Measurements from ENCODE around the gene PTPRA.

The PTPRA gene

DNA sequence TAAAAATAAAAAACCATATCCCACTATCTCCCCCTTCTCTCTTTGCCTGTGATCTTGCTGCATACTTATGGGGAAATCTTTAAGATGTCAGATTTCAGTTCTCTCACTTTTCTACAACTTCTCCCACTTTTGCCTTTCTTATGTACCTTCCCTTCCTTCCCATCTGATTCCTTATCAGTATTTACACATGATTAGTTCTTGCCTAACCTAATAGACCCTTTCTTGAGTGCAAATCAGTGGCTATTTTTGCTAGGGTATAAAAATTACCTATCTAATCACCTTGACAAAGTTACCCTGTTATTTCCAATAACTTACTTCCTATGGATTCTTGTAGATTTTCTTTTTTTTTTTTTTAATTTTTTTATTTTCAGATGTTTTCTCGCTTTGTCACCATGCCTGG lies 75.7 kb downstream of the PTPRA start:
- H3K36me3 ChIP-seq (ENCODE audit: insufficient read depth, low read depth, low read length): peaks cover 9% of the 10 kb centered on the region; the same call in 1 of the 2 replicates
- peaks cover 7% of the 10 kb centered on the region; the same call in 1 of the 2 replicates for H3K4me1 ChIP-seq (ENCODE audit: insufficient read depth, low read length)
- no peak overlapping the region for H3K27ac ChIP-seq (ENCODE audit: low read length)
- no peak overlapping the region for H3K4me3 ChIP-seq (ENCODE audit: low read length)
- no peaks in the 10 kb centered on the region for H3K9me3 ChIP-seq (ENCODE audit: insufficient read depth, low read depth, low read length)
- H3K27me3 ChIP-seq (ENCODE audit: insufficient read depth, low read length): no peaks in the 10 kb centered on the region
- no peak overlapping the region for H3K9ac ChIP-seq (ENCODE audit: low read depth, low read length)

DNA sequence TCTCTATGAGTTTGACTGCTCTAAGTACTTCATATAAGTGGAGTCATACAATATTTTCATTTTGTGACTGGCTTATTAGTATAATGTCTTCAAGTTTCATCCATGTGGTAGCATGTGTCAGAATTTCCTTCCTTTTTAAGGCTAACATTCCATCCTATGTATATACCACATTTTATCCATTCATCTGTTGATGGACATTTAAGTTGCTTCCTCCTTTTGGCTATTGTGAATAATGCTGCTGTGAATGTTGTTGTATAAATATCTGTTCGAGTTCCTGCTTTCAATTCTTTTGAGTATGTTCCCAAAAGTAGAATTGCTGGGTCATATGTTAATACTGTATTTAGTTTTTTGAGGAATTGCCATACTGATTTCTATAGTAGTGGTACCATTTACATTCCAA lies 79.5 kb downstream of the PTPRA start:
- Histone ChIP-seq H3K27me3 (ENCODE audit: insufficient read depth, low read length) (no peaks in the 10 kb centered on the region), H3K4me3 (ENCODE audit: low read length) (no peak overlapping the region), H3K9ac (ENCODE audit: low read depth, low read length) (no peak overlapping the region), H3K27ac (ENCODE audit: low read length) (no peak overlapping the region), H3K9me3 (ENCODE audit: insufficient read depth, low read depth, low read length) (no peaks in the 10 kb centered on the region), H3K4me1 (ENCODE audit: insufficient read depth, low read length) (no peaks in the 10 kb centered on the region), H3K36me3 (ENCODE audit: insufficient read depth, low read depth, low read length) (peaks cover 13% of the 10 kb centered on the region)

DNA sequence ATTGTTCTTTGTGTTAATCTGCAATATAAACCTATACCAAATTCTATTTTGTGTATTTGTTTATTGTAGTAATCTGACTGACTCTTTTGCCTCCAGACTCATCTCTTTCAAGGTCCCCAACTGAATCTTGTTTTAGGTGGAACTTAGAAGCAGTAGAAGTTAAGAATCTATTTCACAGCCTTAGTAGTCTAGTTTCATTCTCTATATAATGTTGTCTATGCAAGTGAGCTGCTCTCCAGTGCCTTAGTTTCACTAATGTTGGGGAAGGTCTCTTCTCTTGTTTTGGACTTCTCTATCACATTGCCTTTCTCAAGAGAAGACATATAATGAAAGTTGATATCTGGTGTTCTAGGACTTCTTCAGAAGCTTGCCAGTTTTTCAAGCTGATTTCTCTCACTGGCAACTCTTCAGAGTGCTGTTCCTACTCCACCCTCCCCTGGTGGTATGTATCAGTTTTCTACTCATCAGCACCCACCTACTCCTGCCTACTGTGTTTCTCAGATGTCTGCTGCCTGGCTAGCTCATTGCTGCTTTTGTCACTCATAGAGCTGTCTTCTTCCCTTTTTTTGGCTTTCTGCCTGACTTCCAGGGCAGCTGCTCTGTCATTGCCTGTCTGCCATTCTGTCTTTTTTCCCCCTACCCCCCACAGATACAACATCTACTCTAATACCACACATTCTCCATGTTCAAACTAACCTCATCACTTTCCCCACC lies 82.1 kb downstream of the PTPRA start:
- no peaks in the 10 kb centered on the region for H3K4me1 ChIP-seq (ENCODE audit: insufficient read depth, low read length)
- no peaks in the 10 kb centered on the region for H3K27me3 ChIP-seq (ENCODE audit: insufficient read depth, low read length)
- no peak overlapping the region for H3K27ac ChIP-seq (ENCODE audit: low read length)
- H3K9ac ChIP-seq (ENCODE audit: low read depth, low read length): no peak overlapping the region
- peaks cover 13% of the 10 kb centered on the region for H3K36me3 ChIP-seq (ENCODE audit: insufficient read depth, low read depth, low read length)
- no peak overlapping the region for H3K4me3 ChIP-seq (ENCODE audit: low read length)
- no peaks in the 10 kb centered on the region for H3K9me3 ChIP-seq (ENCODE audit: insufficient read depth, low read depth, low read length)

DNA sequence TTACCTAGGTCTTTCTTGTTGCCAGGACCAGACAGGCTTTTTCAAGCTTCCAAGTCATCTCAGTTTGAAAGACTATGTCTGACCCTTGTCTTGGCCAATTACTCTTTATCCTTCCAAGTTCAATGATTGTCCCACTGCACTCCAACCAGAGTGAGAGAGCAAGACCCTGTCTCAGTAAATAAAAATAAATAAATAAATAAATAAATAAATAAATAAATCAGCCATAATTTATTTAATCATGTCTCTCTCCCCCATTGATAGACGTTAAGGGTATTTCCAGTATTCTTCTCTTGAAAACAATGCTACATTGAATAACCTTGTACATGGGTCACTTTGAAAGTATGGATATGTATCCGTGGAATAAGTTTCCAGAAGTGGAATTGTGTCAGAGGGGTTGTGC lies 83.2 kb downstream of the PTPRA start:
- Histone ChIP-seq H3K27me3 (ENCODE audit: insufficient read depth, low read length) (no peaks in the 10 kb centered on the region), H3K9me3 (ENCODE audit: insufficient read depth, low read depth, low read length) (no peaks in the 10 kb centered on the region), H3K4me3 (ENCODE audit: low read length) (no peak overlapping the region), H3K27ac (ENCODE audit: low read length) (no peak overlapping the region), H3K9ac (ENCODE audit: low read depth, low read length) (no peak overlapping the region), H3K36me3 (ENCODE audit: insufficient read depth, low read depth, low read length) (peaks cover 5% of the 10 kb centered on the region), H3K4me1 (ENCODE audit: insufficient read depth, low read length) (no peaks in the 10 kb centered on the region)

DNA sequence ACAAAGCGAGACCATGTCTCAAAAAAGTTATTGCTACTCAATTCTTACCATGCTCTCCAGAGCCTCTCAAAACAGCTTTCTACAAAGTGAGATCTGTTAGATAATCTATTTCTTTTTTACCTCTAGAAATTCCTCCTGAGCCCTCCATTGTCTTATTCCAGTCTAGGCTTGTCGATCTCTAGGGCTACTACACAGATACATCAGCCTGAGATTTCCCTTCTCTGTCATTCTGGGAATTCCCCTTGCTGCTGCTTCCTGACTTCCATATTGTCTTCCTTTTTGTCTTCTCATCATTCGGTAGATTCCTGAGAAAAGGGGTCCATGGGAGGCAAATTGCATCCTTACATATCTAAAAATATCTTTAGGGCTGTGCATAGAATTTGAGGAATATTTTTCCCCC lies 94.6 kb downstream of the PTPRA start:
- no peaks in the 10 kb centered on the region for H3K9me3 ChIP-seq (ENCODE audit: insufficient read depth, low read depth, low read length)
- H3K27me3 ChIP-seq (ENCODE audit: insufficient read depth, low read length): no peaks in the 10 kb centered on the region
- H3K36me3 ChIP-seq (ENCODE audit: insufficient read depth, low read depth, low read length): peaks cover 28% of the 10 kb centered on the region
- H3K27ac ChIP-seq (ENCODE audit: low read length): no peak overlapping the region
- H3K4me1 ChIP-seq (ENCODE audit: insufficient read depth, low read length): no peaks in the 10 kb centered on the region
- no peak overlapping the region for H3K9ac ChIP-seq (ENCODE audit: low read depth, low read length)
- H3K4me3 ChIP-seq (ENCODE audit: low read length): no peak overlapping the region

DNA sequence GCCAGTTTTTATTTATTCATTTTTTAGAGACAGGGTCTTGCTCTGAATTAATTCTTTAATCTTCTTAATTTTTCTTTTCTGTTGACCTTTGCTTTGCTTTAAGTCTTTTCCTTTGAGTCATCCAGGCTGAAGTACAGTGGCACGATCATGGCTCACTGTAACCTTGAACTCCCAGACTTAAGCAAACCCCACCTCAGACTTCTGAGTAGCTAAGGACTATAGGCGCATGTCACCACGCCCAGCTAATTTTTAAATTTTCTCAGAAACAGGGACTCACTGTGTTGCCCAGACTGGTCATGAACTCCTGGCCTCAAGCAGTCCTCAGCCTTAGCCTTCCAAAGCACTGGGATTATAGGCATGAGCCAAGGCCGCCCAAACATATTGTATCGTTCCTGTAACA lies 98.8 kb downstream of the PTPRA start:
- Histone ChIP-seq H3K4me3 (ENCODE audit: low read length) (no peak overlapping the region), H3K27ac (ENCODE audit: low read length) (no peak overlapping the region), H3K27me3 (ENCODE audit: insufficient read depth, low read length) (no peaks in the 10 kb centered on the region), H3K36me3 (ENCODE audit: insufficient read depth, low read depth, low read length) (peaks cover 5% of the 10 kb centered on the region; the same call in 1 of the 2 replicates), H3K9me3 (ENCODE audit: insufficient read depth, low read depth, low read length) (no peaks in the 10 kb centered on the region), H3K9ac (ENCODE audit: low read depth, low read length) (no peak overlapping the region), H3K4me1 (ENCODE audit: insufficient read depth, low read length) (no peaks in the 10 kb centered on the region; the same call in 1 of the 2 replicates)

DNA sequence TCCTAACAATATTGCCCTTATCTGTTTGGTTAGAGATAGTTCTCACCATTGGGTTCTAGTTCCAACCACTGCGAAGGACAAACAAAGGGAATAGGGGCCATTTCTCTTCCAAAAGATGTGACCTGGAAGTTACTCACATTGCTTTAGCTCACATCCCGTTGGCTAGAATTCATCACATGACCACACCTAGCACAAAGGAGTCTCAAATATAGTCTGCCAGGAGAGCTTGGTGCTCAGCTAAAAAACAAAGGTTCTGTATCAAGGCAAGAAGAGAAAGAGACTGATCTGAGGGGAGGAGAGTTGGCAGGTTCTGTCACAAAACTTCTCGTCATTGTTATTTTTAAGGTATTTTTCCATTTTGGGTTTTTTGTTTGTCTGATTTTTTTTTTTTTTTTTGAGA lies 100.3 kb downstream of the PTPRA start:
- Histone ChIP-seq H3K4me1 (ENCODE audit: insufficient read depth, low read length) (no peaks in the 10 kb centered on the region; the same call in 1 of the 2 replicates), H3K27ac (ENCODE audit: low read length) (no peak overlapping the region), H3K27me3 (ENCODE audit: insufficient read depth, low read length) (no peaks in the 10 kb centered on the region), H3K4me3 (ENCODE audit: low read length) (no peak overlapping the region), H3K9ac (ENCODE audit: low read depth, low read length) (no peak overlapping the region), H3K9me3 (ENCODE audit: insufficient read depth, low read depth, low read length) (no peaks in the 10 kb centered on the region), H3K36me3 (ENCODE audit: insufficient read depth, low read depth, low read length) (0 out of 2 replicates have a peak, but pooled peaks cover 5% of the 10 kb centered on the region)

DNA sequence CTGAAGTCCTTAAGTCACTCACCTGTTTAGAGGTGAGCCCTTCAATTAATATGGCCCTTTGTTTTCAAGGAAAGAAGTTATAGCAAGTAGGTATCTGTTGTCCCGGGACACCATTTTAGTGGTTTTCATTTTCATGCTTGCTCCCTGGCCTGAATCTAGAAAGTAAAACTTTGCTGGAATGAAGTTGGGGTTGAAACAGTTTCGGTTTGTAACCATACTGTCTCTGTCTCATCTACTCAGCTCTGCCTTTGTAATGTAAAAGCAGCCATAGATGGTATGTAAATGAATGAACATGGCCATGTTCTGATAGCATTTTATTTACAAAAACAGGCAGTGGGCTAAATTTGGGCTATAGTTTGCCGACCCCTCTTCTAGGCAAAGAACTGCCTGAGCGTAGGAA lies 105.2 kb downstream of the PTPRA start:
- Histone ChIP-seq H3K9ac (ENCODE audit: low read depth, low read length) (no peak overlapping the region), H3K36me3 (ENCODE audit: insufficient read depth, low read depth, low read length) (0 out of 2 replicates have a peak, but pooled peaks cover 5% of the 10 kb centered on the region), H3K4me3 (ENCODE audit: low read length) (no peak overlapping the region), H3K4me1 (ENCODE audit: insufficient read depth, low read length) (no peaks in the 10 kb centered on the region), H3K9me3 (ENCODE audit: insufficient read depth, low read depth, low read length) (no peaks in the 10 kb centered on the region), H3K27me3 (ENCODE audit: insufficient read depth, low read length) (no peaks in the 10 kb centered on the region), H3K27ac (ENCODE audit: low read length) (no peak overlapping the region)

DNA sequence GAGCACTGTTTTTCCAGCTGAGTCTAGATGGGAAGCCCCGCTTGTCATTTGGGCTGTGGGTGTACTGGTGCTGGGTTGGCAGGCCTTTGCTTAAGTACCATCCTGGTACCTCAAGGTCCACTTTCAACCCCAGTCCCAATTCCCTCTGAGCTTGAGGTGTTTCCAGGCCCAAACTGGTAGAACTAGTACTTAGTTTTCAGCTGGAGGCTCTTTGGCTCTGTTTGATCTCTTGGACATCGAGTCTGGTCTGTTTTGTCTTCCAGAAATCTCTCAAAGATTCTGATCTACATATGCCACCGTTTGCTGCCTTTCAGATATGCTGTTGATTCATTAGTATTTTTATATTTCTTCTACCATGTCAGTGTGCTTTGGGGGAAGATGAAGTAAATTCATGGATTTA lies 108.4 kb downstream of the PTPRA start:
- Histone ChIP-seq H3K36me3 (ENCODE audit: insufficient read depth, low read depth, low read length) (peaks cover 7% of the 10 kb centered on the region; the same call in 1 of the 2 replicates), H3K4me1 (ENCODE audit: insufficient read depth, low read length) (no peaks in the 10 kb centered on the region), H3K27me3 (ENCODE audit: insufficient read depth, low read length) (no peaks in the 10 kb centered on the region), H3K4me3 (ENCODE audit: low read length) (no peak overlapping the region), H3K9me3 (ENCODE audit: insufficient read depth, low read depth, low read length) (no peaks in the 10 kb centered on the region), H3K9ac (ENCODE audit: low read depth, low read length) (no peak overlapping the region), H3K27ac (ENCODE audit: low read length) (no peak overlapping the region)

DNA sequence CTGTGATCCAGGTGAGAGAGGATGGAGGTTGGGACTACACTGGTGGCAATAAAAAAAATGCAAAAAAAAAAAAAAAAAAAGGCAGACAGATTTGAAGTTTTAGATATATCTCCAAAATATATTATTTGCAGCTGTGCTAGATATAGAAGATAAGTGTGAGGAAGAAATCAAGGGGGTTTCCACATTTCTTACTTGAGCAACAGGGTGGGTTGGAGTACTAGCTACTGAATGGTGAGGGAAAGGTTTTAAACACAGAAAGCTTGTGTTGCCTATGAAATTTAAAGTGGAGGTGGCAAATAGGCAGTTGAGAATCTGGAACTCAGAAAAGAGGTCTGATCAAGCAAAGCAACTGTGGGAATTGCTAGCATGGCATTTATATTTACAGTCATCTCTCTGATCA lies 110.2 kb downstream of the PTPRA start:
- H3K4me1 ChIP-seq (ENCODE audit: insufficient read depth, low read length): no peaks in the 10 kb centered on the region
- H3K9ac ChIP-seq (ENCODE audit: low read depth, low read length): no peak overlapping the region
- no peaks in the 10 kb centered on the region for H3K9me3 ChIP-seq (ENCODE audit: insufficient read depth, low read depth, low read length)
- H3K27ac ChIP-seq (ENCODE audit: low read length): no peak overlapping the region
- no peaks in the 10 kb centered on the region for H3K27me3 ChIP-seq (ENCODE audit: insufficient read depth, low read length)
- no peak overlapping the region for H3K4me3 ChIP-seq (ENCODE audit: low read length)
- H3K36me3 ChIP-seq (ENCODE audit: insufficient read depth, low read depth, low read length): peaks cover 26% of the 10 kb centered on the region

DNA sequence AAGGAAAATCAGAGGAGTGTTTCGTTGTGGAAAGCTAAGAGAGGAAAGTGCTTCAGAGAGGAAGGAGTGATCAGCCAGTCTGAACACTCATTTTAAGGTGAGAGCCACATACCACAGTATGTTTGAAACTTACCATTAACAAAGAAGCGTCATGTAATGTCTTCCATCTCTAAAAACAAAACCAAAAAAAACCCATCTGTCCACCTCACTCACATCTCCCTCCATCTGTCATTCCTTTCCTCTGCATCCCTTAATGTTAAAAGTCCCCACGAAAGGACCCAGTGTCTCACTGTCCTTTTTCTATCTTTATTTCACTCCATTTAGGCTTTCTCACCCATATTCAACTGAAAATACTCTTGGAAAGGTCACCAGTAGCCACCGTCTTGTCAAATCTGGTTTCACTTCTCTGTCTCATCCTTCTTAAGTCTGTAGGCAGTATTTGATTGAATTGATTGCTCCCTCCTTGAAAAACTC lies 110.8 kb downstream of the PTPRA start:
- no peak overlapping the region for H3K9ac ChIP-seq (ENCODE audit: low read depth, low read length)
- H3K4me1 ChIP-seq (ENCODE audit: insufficient read depth, low read length): no peaks in the 10 kb centered on the region
- H3K27me3 ChIP-seq (ENCODE audit: insufficient read depth, low read length): no peaks in the 10 kb centered on the region
- H3K9me3 ChIP-seq (ENCODE audit: insufficient read depth, low read depth, low read length): no peaks in the 10 kb centered on the region
- peaks cover 31% of the 10 kb centered on the region for H3K36me3 ChIP-seq (ENCODE audit: insufficient read depth, low read depth, low read length)
- no peak overlapping the region for H3K4me3 ChIP-seq (ENCODE audit: low read length)
- H3K27ac ChIP-seq (ENCODE audit: low read length): no peak overlapping the region

DNA sequence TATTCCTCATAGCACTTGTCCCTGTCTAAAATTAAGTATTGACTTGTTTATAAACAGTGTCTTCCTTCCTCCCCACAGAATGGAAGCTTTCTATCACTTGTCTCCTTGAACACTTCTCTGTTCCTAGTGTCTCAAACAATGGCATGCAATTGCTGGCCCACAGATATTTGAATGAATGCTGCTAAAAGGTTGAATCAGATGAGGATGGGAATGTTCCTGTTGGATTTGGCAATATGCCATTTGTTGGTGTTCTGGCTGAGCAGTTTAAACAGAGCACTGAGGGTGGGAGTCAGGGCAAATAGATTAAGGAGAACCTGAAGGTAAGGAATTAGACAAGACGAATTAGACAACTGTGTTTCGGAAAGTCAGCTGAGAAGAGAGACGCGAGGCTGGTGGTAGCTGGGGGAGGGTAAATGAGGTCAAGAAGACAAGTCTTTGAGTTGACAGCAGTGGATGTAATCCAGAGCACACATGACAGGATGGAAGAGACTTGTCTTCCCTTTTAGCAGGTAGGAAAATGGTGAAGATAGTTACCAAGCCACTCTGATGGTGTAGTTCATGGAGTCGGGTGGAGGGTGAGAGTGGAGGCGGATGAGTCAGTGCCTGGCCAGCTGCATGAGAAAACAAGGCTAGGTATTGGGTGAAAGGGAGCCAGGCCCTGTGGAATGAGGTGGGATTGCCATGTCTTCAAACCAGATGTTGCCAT lies 111.8 kb downstream of the PTPRA start:
- Histone ChIP-seq H3K9me3 (ENCODE audit: insufficient read depth, low read depth, low read length) (no peaks in the 10 kb centered on the region), H3K27me3 (ENCODE audit: insufficient read depth, low read length) (no peaks in the 10 kb centered on the region), H3K4me3 (ENCODE audit: low read length) (no peak overlapping the region), H3K36me3 (ENCODE audit: insufficient read depth, low read depth, low read length) (peaks cover 36% of the 10 kb centered on the region), H3K4me1 (ENCODE audit: insufficient read depth, low read length) (no peaks in the 10 kb centered on the region), H3K27ac (ENCODE audit: low read length) (no peak overlapping the region), H3K9ac (ENCODE audit: low read depth, low read length) (no peak overlapping the region)

All from iPS-20b (cell line).